Activated T-helper 2 cell treated with anti-CD3 and anti-CD28 coated beads, Interferon-gamma antibody, Interleukin-2, Interleukin-4, amounts not matched to agents 10 μg/mL and 5 μg/mL and 100 μg/mL, durations not matched to agents 14 hours and 24 hours and 36 hours (primary cell): ENCODE measurements around the gene RAB18. TPM values are rescaled to one million over a fixed set of nuclear protein-coding genes. Genes with fewer than 3 reads are reported as not detected.
A peak's percentile ranks its signal among the peaks of the same experiment; 100 is the strongest.

Experiments
- DNase-seq: peaks from one replicate; pipeline ENCODE4 v3.0.0; 2021; ENCODE audit warnings: low spot score
- H3K27ac Mint-ChIP-seq: one replicate; pipeline ENCODE4 v1.8.0; 2021; ENCODE audit warnings: mixed read lengths
- H3K27me3 Mint-ChIP-seq: one replicate; pipeline ENCODE4 v1.8.0; 2021; ENCODE audit warnings: low read depth, mixed read lengths
- H3K36me3 Mint-ChIP-seq: one replicate; pipeline ENCODE4 v1.8.0; 2021; ENCODE audit warnings: low read depth, mixed read lengths
- H3K4me1 Mint-ChIP-seq: one replicate; pipeline ENCODE4 v1.8.0; 2021; ENCODE audit warnings: low read depth, mixed read lengths
- H3K4me3 Mint-ChIP-seq: one replicate; pipeline ENCODE4 v1.8.0; 2021; ENCODE audit warnings: low read depth, mild to moderate bottlenecking, moderate library complexity, mixed read lengths
- H3K9me3 Mint-ChIP-seq: one replicate; pipeline ENCODE4 v1.8.0; 2021; ENCODE audit warnings: mixed read lengths
- intact Hi-C: fragments of 100-400 bp; cut with micrococcal nuclease; formaldehyde crosslinking; loops from one replicate; pipeline ENCODE4 v1.15.1; 2023
- total RNA-seq: library from RNA; stranded (reverse); gene quantifications from 2 replicates; pipeline ENCODE4 v1.2.3, GENCODE V29; 2022

The RAB18 gene
- total RNA-seq, 1 donor from 2014 or later, result 55.9 TPM

- Mint-ChIP-seq H3K4me1 (peaks cover 57% of the 10 kb centered on the region), H3K4me3 (no peak overlapping the region), H3K9me3 (no peaks in the 10 kb centered on the region), H3K27ac (no peak overlapping the region), H3K36me3 (peaks cover 79% of the 10 kb centered on the region), H3K27me3 (no peaks in the 10 kb centered on the region)
- intact Hi-C loops, result no loop called here
- DNase-seq, result no peak
These were observed 8.4 kb downstream of the RAB18 start for GRCh38 chr10:27512548-27512947.

- Mint-ChIP-seq H3K4me1 (peaks cover 49% of the 10 kb centered on the region), H3K27me3 (no peaks in the 10 kb centered on the region), H3K36me3 (peaks cover 75% of the 10 kb centered on the region), H3K27ac (peak overlapping the region; percentile 89), H3K4me3 (peak overlapping the region; percentile 68), H3K9me3 (no peaks in the 10 kb centered on the region)
- intact Hi-C loops, result loop anchor here (1.0 kb wide), 1 partner anchor 9 kb away; the partner anchor contains the start of gene RAB18
- no peak for DNase-seq
These were observed 9.5 kb downstream of the RAB18 start for GRCh38 chr10:27513451-27514191.

GRCh38 chr10:27514243-27514642, 10.1 kb downstream of the RAB18 start:
- Mint-ChIP-seq H3K36me3 (peaks cover 70% of the 10 kb centered on the region), H3K27me3 (no peaks in the 10 kb centered on the region), H3K9me3 (no peaks in the 10 kb centered on the region), H3K4me1 (peaks cover 43% of the 10 kb centered on the region), H3K4me3 (peak overlapping the region; percentile 68), H3K27ac (peak overlapping the region; percentile 89)
- DNase-seq, result no peak
- intact Hi-C loops, result no loop called here

GRCh38 chr10:27518261-27518660, 14.2 kb downstream of the RAB18 start:
- Mint-ChIP-seq H3K27me3 (no peaks in the 10 kb centered on the region), H3K4me3 (no peak overlapping the region), H3K4me1 (peaks cover 37% of the 10 kb centered on the region), H3K36me3 (peaks cover 60% of the 10 kb centered on the region), H3K27ac (no peak overlapping the region), H3K9me3 (no peaks in the 10 kb centered on the region)
- intact Hi-C loops, result no loop called here
- DNase-seq, result no peak

- Mint-ChIP-seq H3K36me3 (peaks cover 35% of the 10 kb centered on the region), H3K4me1 (peaks cover 62% of the 10 kb centered on the region), H3K27ac (peak overlapping the region; percentile 22), H3K4me3 (no peak overlapping the region), H3K27me3 (no peaks in the 10 kb centered on the region), H3K9me3 (no peaks in the 10 kb centered on the region)
- DNase-seq, result no peak
- intact Hi-C loops, result no loop called here
These were observed 21.7 kb downstream of the RAB18 start for GRCh38 chr10:27525819-27526218.

GRCh38 chr10:27526242-27526641, 22.1 kb downstream of the RAB18 start:
- no peak overlapping the region for H3K27ac Mint-ChIP-seq
- H3K9me3 Mint-ChIP-seq, result no peaks in the 10 kb centered on the region
- no peaks in the 10 kb centered on the region for H3K27me3 Mint-ChIP-seq
- intact Hi-C loops, result no loop called here
- H3K4me3 Mint-ChIP-seq, result no peak overlapping the region
- H3K36me3 Mint-ChIP-seq, result peaks cover 37% of the 10 kb centered on the region
- DNase-seq, result no peak
- H3K4me1 Mint-ChIP-seq, result peaks cover 64% of the 10 kb centered on the region

GRCh38 chr10:27527666-27528295, 23.7 kb downstream of the RAB18 start:
- H3K36me3 Mint-ChIP-seq, result peaks cover 34% of the 10 kb centered on the region
- no peaks in the 10 kb centered on the region for H3K27me3 Mint-ChIP-seq
- intact Hi-C loops, result loop anchor here (2.0 kb wide), 1 partner anchor 23 kb away; the partner anchor contains the start of gene RAB18
- H3K4me3 Mint-ChIP-seq, result no peak overlapping the region
- DNase-seq, result no peak
- H3K9me3 Mint-ChIP-seq, result no peaks in the 10 kb centered on the region
- H3K27ac Mint-ChIP-seq, result peak overlapping the region; percentile 6
- H3K4me1 Mint-ChIP-seq, result peaks cover 58% of the 10 kb centered on the region

- H3K36me3 Mint-ChIP-seq, result peaks cover 31% of the 10 kb centered on the region
- H3K27ac Mint-ChIP-seq, result peak overlapping the region; percentile 51
- H3K27me3 Mint-ChIP-seq, result no peaks in the 10 kb centered on the region
- H3K4me1 Mint-ChIP-seq, result peaks cover 50% of the 10 kb centered on the region
- H3K4me3 Mint-ChIP-seq, result peak overlapping the region; percentile 11
- intact Hi-C loops, result loop anchor here (2.0 kb wide), 1 partner anchor 24 kb away; the partner anchor contains the start of gene RAB18
- H3K9me3 Mint-ChIP-seq, result no peaks in the 10 kb centered on the region
- DNase-seq, result no peak
These were observed 25.1 kb downstream of the RAB18 start for GRCh38 chr10:27529010-27529783.

- Mint-ChIP-seq H3K4me1 (peaks cover 37% of the 10 kb centered on the region), H3K27me3 (no peaks in the 10 kb centered on the region), H3K36me3 (peaks cover 23% of the 10 kb centered on the region), H3K27ac (no peak overlapping the region), H3K4me3 (no peak overlapping the region), H3K9me3 (no peaks in the 10 kb centered on the region)
- intact Hi-C loops, result no loop called here
- DNase-seq, result no peak
These were observed 26.4 kb downstream of the RAB18 start for GRCh38 chr10:27530477-27530876.

GRCh38 chr10:27531336-27531847, 27.3 kb downstream of the RAB18 start:
- no peak overlapping the region for H3K27ac Mint-ChIP-seq
- intact Hi-C loops, result no loop called here

GRCh38 chr10:27534161-27534700, 30.1 kb downstream of the RAB18 start:
- no peak overlapping the region for H3K4me3 Mint-ChIP-seq
- DNase-seq, result no peak
- H3K27me3 Mint-ChIP-seq, result no peaks in the 10 kb centered on the region
- intact Hi-C loops, result no loop called here
- H3K27ac Mint-ChIP-seq, result no peak overlapping the region
- peaks cover 37% of the 10 kb centered on the region for H3K36me3 Mint-ChIP-seq
- H3K9me3 Mint-ChIP-seq, result no peaks in the 10 kb centered on the region
- peaks cover 24% of the 10 kb centered on the region for H3K4me1 Mint-ChIP-seq

More at GRCh38 chr10:27531336-27531847, 27.3 kb downstream of the RAB18 start:
- no peaks in the 10 kb centered on the region for H3K27me3 Mint-ChIP-seq
- peaks cover 23% of the 10 kb centered on the region for H3K36me3 Mint-ChIP-seq
- no peaks in the 10 kb centered on the region for H3K9me3 Mint-ChIP-seq
- H3K4me3 Mint-ChIP-seq, result no peak overlapping the region
- H3K4me1 Mint-ChIP-seq, result peaks cover 31% of the 10 kb centered on the region
- no peak for DNase-seq

GRCh38 chr10:27535317-27535716, 31.2 kb downstream of the RAB18 start:
- Mint-ChIP-seq H3K27ac (no peak overlapping the region), H3K9me3 (no peaks in the 10 kb centered on the region), H3K4me1 (peaks cover 13% of the 10 kb centered on the region), H3K36me3 (peaks cover 35% of the 10 kb centered on the region), H3K4me3 (no peak overlapping the region), H3K27me3 (no peaks in the 10 kb centered on the region)
- intact Hi-C loops, result no loop called here
- DNase-seq, result no peak
